ENCODE measurements around the gene TPSG1.

The TPSG1 gene

DNA sequence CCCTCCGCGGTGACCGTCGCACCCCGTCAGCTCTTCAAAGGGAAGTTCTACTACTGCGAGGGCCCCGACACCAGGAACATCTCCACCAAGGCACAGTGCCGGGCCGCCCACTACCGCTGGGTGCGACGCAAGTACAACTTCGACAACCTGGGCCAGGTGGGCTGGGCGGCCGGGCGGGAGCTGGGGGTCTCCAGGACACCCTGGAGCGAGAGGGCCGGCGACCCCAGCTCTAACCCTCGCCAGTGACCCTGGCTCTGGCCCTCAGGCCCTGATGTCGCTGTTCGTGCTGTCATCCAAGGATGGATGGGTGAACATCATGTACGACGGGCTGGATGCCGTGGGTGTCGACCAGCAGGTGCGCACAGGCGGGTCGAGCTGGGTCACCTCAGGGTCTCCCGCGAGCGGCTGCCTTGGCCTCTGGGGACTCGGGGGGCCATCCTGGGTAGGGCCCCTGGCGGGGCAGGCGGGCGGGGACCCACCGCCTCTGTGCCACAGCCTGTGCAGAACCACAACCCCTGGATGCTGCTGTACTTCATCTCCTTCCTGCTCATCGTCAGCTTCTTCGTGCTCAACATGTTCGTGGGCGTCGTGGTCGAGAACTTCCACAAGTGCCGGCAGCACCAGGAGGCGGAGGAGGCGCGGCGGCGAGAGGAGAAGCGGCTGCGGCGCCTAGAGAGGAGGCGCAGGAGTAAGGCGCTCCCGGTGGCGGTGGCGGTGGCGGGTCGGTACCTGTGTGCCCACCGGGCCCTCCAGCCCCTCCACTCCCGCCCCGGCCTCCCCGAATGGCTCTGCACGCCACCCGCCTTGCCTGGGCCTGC, 13.4 kb downstream of the TPSG1 start:
- TF ChIP-seq, protein P1, sequence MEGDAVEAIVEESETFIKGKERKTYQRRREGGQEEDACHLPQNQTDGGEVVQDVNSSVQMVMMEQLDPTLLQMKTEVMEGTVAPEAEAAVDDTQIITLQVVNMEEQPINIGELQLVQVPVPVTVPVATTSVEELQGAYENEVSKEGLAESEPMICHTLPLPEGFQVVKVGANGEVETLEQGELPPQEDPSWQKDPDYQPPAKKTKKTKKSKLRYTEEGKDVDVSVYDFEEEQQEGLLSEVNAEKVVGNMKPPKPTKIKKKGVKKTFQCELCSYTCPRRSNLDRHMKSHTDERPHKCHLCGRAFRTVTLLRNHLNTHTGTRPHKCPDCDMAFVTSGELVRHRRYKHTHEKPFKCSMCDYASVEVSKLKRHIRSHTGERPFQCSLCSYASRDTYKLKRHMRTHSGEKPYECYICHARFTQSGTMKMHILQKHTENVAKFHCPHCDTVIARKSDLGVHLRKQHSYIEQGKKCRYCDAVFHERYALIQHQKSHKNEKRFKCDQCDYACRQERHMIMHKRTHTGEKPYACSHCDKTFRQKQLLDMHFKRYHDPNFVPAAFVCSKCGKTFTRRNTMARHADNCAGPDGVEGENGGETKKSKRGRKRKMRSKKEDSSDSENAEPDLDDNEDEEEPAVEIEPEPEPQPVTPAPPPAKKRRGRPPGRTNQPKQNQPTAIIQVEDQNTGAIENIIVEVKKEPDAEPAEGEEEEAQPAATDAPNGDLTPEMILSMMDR (IDR thresholded peaks at IDR 0.05; ENCODE audit: low read depth, low read length), result no peak
- H3K4me3 ChIP-seq (ENCODE audit: low read depth, low read length), result no peak overlapping the region

DNA sequence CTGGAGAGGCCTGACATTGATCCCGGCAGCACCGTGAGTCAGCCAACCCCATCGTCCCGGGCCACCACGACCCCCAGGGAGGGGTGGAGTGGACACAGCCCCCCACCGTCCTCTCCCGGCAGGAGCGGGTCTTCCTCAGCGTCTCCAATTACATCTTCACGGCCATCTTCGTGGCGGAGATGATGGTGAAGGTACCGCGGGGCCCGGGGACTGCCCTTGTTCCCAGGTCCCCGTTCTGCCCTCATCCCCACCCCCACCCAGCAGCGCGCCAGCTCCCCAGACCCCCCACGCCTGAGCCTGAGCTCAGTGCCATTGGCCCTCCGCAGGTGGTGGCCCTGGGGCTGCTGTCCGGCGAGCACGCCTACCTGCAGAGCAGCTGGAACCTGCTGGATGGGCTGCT, 14.6 kb downstream of the TPSG1 start:
- TF ChIP-seq, protein P1 (IDR thresholded peaks at IDR 0.05; ENCODE audit: low read depth, low read length), result no peak
- H3K4me3 ChIP-seq (ENCODE audit: low read depth, low read length), result no peak overlapping the region

DNA sequence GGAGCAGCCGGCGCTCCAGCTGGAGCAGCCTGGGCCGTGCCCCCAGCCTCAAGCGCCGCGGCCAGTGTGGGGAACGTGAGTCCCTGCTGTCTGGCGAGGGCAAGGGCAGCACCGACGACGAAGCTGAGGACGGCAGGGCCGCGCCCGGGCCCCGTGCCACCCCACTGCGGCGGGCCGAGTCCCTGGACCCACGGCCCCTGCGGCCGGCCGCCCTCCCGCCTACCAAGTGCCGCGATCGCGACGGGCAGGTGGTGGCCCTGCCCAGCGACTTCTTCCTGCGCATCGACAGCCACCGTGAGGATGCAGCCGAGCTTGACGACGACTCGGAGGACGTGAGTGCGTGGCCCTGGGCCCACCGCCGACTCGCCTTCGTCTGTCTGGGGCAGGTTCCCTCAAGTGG, 16.0 kb downstream of the TPSG1 start:
- H3K4me3 ChIP-seq (ENCODE audit: low read depth, low read length), result no peak overlapping the region
- TF ChIP-seq, protein P1 (IDR thresholded peaks at IDR 0.05; ENCODE audit: low read depth, low read length), result no peak

DNA sequence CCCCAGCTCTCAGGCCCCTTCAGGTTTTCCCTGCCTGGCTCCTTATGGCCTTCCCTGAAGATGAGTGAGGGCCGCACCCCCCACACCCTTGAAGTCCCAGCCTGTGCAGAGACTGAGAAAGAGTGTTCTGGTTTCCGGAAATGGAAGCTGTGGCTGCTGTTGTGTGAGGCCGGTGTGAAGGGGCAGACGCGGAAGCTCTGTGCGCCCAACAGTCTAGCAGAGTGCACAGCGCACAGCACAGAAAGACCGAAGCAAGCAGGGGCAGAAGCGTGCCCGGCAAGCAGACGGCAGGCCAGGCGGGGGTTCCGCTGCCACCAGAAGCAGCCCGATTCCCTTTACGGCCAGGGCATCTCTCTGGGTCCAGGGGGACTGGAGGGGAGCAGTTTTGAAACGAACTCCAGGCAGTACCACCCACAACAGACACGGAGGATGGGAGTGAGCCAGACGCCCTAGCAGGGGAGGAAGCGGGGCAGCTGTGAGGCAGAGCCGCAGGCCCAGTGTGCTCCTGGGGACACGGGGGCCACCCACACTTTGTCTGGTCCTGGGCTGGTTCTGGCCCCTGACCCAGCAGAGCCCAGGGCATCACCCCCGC, 16.7 kb downstream of the TPSG1 start:
- H3K4me3 ChIP-seq (ENCODE audit: low read depth, low read length), result no peak overlapping the region
- TF ChIP-seq, protein P1 (IDR thresholded peaks at IDR 0.05; ENCODE audit: low read depth, low read length), result no peak

DNA sequence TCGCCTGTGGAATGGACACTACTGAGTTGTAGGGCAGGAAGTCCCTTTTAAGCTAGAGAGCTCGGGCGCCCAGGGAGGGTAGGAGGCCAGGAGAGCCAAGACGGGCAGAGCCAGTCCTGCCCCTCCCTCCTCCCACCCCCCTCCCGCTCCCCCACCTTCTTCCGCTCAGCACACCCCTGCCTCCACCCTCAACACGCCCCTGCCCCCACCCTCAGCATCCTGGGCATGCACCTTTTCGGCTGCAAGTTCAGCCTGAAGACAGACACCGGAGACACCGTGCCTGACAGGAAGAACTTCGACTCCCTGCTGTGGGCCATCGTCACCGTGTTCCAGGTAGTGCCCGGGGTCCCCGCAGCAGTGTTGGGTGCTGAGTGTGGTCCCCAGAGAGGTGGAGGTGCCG, 18.3 kb downstream of the TPSG1 start:
- TF ChIP-seq, protein P1 (IDR thresholded peaks at IDR 0.05; ENCODE audit: low read depth, low read length), result no peak

DNA sequence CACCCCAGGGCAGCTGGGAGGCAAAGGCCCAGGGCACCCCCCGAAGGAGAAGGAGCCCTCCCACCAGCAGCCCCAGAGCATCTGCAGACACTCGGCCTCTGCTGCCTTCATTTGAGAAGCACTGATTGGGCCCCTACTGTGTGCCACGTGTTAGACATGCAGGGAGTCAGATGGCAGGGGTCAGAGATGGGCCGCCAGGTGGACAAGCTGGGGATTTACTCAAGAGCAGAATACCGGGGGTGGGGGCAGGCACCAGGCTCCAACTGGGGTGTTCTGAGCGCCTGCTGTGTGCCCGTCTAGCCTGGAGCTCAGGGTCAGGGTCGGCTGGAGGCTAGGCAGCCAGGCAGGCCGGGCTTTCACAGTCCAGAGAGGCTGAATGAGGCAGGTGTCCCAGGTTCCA, 18.7 kb downstream of the TPSG1 start:
- no peak overlapping the region for H3K4me3 ChIP-seq (ENCODE audit: low read depth, low read length)
- TF ChIP-seq, protein P1 (IDR thresholded peaks at IDR 0.05; ENCODE audit: low read depth, low read length), result no peak

More for the DNA sequence above, 18.3 kb downstream of the TPSG1 start:
- H3K4me3 ChIP-seq (ENCODE audit: low read depth, low read length), result no peak overlapping the region

DNA sequence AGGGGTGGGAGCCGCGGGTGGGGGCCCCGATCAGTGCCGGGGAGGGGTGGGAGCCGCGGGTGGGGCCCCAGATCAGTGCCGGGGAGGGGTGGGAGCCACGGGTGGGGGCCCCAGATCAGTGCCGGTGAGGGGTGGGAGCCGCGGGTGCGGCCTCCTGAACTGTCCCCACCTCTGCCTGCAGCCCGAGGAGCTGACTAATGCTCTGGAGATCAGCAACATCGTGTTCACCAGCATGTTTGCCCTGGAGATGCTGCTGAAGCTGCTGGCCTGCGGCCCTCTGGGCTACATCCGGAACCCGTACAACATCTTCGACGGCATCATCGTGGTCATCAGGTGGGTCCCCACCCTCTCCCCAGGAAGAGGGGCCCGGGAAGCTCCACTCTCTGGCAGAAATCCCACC, 20.1 kb downstream of the TPSG1 start:
- H3K4me3 ChIP-seq (ENCODE audit: low read depth, low read length), result no peak overlapping the region
- TF ChIP-seq, protein P1 (IDR thresholded peaks at IDR 0.05; ENCODE audit: low read depth, low read length), result no peak
